HG03520 (cell line): ENCODE results near the gene SNAP23.

ENCODE experiments used
- ATAC-seq: cut with Tn5 transposase; IDR thresholded peaks from one replicate; pipeline ENCODE4 v1.9.1; 2021; ENCODE audit warnings: mild to moderate bottlenecking, moderate library complexity; ENCODE audit not compliant: unreplicated experiment

Gene SNAP23

DNA sequence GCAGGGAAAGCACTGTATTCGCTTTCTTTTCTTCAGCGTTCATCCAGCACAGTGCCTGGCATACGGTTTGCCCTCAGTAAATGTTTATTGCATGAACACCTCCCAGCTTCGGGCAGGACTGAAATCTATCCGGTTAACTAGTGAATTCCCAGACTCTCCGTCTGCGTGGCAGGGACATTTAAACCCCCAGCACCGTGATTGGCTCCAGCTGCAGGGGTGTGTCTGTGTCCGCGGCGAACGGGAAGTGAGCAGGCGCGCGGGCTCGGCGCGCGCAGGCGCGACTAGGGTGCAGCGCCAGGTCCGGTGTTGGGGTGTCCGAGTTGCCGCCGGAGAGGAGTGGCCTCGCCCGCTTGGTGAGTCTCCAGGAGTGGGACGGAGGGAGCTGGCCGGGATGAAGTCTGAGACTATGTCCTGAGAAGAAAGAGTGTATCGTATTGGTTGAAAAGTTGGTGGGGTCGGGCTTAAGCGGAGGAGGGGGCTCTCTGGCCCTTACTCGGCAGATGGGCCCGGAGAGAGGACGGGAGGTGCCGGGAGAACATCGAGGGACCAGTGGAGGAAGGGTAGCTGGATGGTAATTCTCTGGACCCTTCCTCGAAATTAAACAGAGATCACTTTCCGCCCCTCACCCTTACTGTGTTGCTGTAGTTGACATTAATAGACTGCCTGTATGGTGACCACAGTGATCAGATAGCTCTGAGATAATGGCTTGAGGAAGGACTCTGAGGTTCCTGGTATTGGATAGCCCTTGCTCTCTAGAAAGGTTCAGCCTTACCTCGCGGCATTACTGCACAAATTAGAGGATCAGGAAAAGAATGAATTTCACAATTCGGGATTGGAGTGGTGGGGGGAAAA is at the start of gene SNAP23:
Gene SNAP23 (plus strand): TSS at position 274 of the 852 bp plus-strand sequence. CDS start 16,213 bp downstream, outside the sequence.
- ATAC-seq = peak; percentile 65

DNA sequence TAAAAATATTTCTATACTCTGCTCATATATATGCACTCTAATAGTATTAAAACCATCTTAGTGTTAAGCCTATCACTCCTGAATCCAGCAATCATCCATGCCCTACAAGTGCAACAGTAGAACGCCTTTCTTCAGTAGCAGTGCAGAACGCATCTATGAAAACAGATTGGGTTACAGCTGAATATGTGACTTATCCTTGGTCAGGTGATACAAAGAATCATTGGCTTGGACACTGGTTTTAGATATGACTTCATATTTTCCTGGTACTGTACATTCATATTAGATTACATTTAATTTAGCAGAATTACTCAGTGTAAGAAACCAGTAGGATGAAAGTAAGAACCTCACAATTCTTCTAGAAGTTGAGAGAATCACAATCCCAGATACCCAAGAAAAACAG is 47.8 kb upstream of the SNAP23 start:
- ATAC-seq = no peak

DNA sequence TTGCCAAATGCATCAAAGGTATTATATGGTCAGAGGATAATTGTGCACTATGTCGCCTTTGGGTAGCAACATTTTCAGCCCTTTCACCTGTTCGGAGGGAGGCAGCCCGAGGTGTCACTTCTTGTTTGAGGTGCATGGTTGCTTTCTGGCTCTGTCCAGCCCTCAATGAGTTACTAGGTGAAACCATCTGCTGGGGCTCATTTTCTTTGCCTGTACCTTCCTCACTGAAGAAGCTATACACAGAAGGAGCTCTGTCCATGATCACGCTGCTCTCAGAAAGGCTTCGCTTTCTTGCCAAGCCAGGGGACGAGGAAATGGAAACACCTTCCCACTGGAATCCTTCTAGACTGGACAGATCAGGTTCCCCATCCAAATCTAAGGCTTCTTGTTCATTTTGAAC is 47.2 kb upstream of the SNAP23 start:
- ATAC-seq = no peak

DNA sequence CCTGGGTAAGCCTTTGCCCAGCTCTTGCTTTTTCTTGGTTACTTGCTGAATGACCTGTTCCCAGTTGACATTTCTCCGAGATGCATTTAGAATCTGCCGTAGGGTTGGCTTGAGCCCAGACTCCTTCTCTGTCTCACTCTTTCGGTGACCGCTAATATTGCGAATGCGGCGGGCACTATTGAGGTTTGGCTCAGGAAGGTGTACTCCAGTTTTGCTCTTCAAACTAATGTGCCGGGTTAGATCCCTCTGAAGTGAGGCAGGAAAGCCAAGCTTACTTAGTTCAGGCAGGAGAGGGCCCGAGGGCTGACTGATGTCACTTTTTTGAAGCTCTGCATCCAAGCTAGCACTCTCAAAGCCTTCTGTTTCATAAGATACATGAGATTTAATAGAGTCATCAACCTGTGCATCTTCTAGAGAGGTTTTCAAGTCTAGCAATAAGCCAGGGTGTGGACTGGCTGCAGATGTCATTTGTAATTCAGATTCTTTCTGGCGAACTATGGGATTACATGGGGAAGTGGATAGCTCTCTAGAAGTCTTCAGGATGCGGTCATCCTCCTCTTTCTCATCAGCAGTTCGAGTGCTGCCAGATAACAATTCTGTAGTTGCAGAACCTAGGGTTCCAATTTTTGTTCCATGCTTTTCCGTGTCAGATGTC is 45.5 kb upstream of the SNAP23 start:
- no peak for ATAC-seq

DNA sequence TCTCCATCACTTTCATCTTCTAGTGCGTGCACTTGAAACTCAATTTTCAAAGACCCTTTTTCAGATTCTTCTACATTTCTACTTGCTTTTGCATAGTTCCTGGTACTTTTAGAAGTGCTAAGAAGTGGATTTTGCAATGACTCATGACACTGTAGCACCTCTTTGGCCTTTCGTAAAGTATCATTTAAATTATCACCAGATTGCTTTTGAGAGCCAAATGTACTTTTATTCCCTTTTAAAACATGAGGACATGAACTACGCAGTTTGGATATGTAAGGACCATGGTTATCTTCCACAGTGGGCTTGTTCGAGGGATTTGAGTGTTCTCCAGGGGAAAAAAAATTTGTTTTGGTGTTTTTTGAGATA is 45.0 kb upstream of the SNAP23 start:
- no peak for ATAC-seq

DNA sequence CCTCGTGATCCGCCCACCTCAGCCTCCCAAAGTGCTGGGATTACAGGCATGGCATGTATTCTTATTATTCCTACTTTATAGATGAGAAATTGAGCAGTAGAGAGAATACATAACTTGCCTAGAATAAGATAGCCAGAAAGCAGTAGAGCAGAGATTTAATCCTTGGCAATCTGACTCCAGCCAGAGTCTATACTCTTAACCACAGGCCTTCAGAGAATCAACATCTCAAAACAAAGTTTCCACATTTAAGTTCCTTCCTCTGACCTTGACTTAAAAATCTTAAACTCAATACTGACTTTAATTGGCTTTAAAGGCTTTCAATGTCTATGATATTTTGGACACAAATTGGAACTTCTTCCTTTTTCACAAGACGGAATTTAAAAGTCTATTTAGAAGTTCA is 41.6 kb upstream of the SNAP23 start:
- ATAC-seq = no peak

DNA sequence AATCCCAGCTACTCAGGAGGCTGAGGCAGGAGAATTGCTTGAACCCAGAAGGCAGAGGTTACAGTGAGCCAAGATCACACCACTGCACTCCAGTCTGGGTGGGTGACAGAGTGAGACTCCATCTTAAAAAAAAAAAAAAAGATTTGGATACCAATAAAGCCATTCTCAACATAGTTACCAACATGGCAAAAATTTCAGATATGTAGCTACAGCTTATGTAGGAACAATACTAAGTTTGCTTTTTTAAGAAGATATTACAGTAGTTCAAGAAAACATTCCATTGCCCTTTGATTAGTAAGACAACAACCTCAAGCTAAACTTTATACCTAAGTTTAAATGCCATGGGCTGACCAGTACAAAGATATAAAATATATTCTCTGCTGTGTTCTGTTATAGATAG is 38.9 kb upstream of the SNAP23 start:
- no peak for ATAC-seq

DNA sequence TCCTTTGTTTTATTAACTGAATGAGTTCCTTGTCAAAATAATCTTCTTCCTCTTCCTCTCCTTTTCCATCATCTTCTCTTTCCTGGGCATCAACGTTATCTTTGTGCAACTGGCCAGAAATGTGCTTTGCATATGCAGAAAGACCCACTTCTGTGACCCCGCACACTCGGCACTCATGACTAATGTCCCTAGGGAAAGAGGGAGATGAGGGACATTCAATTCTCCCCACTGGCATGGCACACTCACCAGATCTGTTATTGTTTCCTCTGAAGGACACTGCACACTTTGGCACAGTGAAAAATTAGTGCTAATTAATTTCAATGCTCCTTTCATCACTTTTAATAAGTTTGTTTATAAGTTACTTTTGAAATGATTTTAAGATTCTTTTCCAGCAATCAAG is 38.5 kb upstream of the SNAP23 start:
- no peak for ATAC-seq

DNA sequence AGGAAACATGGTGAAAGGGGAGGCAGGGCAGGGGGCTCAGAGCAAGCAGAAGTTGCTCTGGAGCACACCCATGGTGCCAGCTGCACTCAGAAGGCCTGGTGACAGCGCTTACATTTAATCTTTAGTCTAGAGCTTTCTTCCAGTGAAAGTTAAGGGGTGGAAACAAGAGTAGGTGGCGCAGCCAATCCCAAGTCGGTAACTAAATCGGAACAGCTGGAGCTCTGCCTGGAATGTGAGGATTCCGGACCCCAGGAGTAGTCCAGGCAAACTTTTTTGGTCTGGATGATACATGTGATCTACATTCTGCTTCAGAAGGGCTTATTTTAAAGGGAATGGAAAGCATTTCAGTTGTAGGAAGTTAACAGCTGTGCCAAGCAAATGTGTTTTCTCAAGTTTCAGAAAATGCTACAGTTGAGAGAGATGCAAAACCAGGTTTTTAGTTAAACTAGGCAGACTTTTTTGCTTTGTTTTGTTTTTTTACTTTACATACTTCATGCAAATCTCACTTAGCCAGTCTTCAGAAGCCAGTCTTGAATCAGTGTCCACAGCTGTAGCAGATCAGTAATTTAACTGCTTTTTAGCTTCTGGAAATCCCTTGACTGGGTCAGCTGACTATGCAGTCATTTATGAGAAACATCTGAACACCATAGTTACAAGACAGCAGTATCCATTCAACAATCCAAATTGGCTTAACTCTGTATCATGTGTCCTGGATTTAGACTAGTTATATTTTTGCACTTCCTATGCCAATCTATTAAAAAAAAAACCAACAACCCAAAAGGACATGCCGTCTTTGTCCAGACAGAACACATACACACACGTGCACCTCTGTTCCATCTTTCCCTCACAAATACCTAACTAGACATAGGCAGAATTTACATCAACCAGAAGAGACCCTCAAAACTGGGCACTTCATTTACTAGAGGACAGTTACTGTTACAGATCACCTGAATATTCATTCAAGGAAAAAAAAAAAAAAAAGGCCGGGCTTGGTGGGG is 37.7 kb upstream of the SNAP23 start:
- peak; percentile 51 for ATAC-seq

DNA sequence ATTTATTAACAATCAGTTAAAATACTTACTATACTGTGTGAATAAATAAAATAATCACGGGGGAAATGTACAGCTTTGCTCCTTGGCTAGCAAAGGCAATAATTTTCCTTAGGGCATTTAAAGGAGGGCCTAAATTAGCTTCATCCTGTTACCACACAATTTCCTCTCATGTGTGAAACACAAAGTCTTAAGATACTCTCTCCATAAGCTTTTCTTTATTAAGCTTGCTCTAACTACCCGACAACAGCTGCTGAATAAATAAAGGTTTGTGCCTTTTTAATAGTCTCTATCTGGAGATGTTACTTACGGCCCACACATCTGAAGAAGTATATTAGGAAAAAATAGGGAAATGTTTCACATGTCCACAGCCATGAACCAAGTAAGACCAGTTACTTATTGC is 34.2 kb upstream of the SNAP23 start:
- no peak for ATAC-seq

DNA sequence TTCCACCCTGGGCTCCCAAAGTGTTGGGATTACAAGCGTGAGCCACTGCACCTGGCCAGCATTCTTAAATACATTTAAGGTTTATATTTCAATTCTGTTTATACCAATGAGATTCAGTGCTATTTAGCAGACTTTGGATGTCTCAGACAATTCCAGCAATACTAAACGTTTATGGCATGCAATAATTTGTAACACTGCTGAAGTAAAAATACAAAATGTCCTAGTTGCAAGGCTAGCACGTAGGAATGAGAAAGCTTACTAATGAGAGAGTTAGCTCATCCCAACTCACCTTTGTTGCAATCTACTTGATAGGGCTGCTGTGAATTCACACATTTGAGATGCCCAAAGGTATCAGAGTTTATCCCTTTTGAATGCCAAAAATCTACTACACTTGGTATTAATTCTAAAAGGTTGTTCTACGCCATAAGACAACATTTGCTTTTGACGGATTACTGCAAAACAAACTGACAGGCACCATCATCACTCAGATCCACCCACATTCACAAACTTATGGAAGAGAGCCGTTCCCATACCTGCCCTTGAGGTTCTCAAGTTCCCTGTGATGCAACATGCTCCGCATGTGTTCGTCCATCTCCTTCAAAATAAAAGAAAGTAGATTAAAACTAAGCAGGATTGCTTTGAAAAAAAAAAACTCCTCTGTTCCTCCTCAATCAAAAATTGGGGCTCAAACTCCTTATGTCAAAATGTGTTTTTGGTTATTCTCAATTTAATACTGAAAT is 29.7 kb upstream of the SNAP23 start:
- no peak for ATAC-seq

DNA sequence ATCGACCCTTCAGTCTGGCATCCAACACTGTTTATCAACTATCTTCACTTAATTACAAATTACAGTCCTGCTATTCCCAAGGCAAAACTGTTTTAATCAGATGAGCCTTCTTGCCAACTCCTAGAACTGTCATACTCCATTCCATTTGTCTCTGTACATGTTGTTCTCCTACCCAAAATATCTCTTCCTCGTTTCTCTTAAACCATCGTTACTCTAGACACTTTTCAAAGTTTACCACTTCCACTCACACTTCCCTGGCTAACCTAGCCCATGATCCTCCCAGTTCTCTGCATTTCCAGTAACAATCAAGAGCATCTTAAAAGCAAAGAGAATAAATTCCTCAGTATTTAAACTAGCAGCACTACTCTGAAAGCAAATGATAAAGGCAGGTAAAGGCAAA is 24.4 kb upstream of the SNAP23 start:
- no peak for ATAC-seq

DNA sequence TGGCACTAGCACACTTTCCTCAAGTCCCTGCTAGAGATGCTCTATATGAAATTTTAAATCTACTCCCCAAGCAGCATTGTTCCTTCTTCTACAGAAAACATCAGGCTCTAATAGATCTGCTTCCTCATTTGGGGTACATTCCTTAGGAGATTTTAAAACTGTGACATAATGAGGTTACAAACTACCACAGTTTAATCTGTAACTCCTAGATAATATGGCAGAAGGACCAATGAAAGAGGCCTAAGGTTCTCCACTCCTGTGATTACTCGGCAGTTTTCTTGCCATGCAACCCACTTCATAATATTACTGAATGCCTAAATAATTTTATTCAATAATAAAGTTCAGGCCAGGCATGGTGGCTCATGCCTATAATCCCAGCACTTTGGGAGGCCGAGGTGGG is 20.6 kb upstream of the SNAP23 start:
- ATAC-seq = no peak

DNA sequence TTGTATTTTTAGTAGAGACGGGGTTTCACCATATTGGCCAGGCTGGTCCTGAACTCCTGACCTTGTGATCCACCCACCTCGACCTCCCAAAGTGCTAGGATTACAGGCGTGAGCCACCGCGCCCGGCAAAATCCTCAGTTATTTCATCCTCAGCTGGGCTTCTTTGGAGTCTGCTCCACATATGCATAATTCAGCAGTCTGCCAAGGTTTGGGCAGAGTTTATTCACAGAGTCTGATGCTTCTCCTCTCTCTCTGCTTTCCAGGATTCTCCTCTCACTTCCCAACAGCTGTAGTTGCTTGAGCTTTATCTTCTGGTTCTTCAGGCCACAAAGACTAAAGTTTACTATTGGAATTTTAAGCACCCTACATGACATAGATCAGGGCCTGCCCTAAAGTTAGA is 12.7 kb upstream of the SNAP23 start:
- no peak for ATAC-seq

DNA sequence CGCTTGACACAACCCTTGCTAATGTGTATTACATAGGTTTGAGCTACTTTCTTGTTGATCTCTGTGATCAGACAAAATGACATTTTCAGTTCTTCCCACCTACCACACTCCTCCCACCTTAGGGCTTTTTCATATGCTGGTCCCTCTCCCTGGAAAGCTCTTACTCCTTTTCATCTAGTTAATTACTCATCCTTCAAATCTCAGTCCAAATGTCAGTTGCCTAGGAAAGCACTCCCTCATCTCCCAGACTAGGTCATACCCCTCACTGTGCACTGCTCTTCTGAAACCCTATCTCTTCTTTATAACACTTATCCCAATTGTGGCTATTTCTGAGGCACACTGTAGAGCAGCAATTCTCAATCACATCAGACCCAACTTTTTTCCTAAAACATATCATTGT is 11.8 kb upstream of the SNAP23 start:
- no peak for ATAC-seq

DNA sequence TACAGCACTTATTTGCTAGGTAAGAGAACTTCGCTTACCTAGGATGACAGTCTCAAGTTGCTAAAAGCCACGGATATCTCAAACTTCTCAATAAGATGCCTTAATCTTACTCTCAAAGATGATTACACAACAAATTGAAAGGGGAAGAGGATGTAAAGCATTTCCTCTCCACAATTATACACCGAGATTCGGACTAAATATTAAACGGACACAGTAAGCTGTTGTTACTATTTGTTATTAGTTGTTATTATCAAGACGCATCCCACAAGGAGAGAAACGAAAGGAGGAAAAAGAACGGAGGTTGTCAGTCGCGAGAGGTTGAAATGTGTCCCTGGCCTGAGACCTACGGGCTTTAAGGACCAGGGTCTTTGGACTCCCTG is 5.2 kb upstream of the SNAP23 start:
- no peak for ATAC-seq

DNA sequence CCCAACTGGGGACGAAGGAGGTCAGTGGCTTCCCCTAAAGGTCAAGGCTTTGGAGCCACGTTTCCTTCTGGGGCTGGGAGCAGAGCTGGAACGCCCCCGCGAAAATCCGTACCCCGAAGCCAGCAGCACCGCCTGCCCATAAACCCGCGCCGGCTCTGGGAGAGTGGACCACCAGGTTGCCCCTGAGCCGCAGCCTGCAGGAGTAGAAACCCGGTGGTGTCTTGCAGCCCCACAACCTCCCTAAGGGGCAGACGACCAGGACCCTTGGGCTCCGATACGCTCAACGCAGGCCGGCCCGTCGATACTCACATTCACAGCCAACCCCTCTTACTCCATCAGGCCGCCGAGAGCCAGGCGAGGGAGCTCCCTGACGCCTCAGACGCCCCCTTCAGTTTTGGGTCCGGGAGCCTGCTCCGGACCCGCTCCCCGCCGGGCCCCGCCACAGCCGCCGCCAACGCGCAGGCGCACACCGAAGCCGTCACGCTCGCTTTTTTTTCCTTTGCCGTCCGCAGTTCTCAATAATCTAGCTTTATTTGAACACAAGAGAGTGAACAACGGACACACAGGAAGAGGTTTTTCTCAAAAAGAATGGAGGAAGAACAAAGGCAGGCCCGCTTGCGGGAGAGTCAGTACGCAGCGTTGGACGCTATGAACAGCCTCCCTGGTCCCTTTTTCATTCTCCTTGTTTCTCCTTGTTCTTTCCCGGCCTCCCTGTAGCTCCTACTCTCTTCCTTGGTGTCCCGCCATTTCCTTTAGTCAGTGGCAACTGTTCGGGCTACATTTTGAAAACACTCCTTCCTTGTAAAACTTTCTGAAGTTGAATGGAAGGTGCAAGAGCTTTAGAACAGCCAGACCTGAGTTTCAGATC is 4.5 kb upstream of the SNAP23 start, which contains the start of gene ZNF106:
Gene ZNF106 (minus strand): TSS at position 471 of the 868 bp plus-strand sequence. CDS start 18,852 bp downstream, outside the sequence.
- ATAC-seq = peak; percentile 46

DNA sequence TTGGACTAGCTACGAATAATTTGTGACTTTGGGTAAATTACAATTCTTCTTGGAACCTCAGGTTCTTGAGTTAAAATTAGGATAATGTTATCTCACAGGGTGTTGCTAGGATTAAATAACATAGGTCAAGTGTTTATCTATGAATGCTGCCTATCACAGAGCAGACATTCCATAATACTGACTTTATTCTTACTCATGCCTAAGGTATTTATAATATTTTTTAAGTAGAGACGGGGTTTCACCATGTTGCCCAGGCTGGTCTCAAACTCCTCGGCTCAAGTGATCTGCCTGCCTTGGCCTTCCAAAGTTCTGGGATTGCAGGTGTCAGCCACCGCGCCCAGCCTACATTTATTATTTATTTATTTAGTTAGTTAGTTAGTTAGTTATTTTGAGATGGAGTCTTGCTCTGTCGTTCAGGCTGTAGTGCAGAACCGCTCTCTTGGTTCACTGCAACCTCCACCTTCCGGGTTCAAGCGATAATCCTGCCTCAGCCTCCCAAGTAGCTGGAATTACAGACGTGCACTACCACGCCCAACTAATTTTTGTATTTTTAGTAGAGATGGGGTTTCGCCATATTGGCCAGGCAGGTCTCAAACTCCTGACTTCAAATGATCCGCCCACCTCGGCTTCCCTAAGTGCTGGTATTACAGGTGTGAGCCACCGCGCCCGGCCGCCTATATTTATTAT is 3.8 kb upstream of the SNAP23 start:
- no peak for ATAC-seq

DNA sequence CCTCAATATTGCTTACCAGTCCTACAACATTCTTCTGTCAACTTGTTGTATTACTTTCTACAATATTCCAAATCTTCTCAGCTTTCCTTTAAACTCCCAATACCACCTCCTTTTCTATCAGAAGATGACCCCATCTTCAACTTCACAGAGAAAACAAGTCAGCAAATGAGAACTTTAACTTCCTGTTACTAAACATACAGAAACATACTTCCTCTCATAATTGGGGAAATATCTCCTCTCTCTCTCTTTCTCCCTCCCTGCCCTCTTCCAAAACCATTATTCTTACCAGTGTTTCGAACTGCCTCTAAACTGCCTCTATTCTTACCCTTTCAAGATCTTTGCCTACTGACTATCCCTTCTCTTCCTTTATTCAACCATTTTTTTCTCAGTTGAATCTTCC is 1.8 kb upstream of the SNAP23 start:
- no peak for ATAC-seq
